Stimulated activated CD4-positive, alpha-beta T cell treated with anti-CD3 and anti-CD28 coated beads, Interleukin-15, amount 100 ng/mL, for 24 hours (primary cell): ENCODE results near the gene TMEFF2.

Experiments used
- DNase-seq: peaks from one replicate; pipeline ENCODE4 v3.0.0-alpha.2; 2020

Gene TMEFF2

DNA sequence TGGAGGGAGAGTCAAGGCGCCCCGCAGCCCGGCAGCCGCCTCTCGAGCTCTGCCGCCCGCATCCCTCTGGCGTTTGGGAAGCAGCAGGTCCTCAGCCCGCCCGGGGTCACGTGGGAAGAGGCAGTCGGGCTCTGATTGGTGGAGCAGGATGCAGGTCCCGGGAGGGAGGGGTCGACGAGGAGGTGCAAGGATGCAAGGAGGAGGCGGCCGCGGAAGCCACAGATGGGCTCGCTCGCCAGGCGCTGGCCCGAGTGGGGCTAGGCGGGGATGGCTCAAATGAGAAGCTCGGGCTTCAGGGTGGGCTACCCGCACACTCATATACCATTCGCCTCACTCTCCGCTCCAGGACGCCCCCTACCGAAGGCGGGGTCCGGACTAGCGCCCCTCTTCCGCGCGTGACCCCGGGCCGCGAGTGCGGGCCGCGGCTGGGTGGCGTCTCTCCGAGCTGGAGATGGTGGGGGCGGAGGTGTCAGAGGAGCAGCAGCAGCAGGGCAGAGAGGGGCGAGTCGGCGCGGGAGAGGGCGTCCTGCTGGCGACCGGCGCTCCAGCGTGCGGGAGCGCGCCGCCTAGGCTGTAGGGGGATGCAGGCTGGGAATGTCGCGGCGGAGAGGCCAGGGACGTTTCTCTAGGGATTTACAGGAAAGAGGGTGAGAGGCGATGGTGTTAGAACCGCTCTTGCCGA is at the start of gene TMEFF2:
Gene TMEFF2, minus strand, starts transcription at position 68 of the 682 bp plus-strand sequence. CDS start 409 bp downstream, outside the sequence.
- peak; percentile 84 for DNase-seq

DNA sequence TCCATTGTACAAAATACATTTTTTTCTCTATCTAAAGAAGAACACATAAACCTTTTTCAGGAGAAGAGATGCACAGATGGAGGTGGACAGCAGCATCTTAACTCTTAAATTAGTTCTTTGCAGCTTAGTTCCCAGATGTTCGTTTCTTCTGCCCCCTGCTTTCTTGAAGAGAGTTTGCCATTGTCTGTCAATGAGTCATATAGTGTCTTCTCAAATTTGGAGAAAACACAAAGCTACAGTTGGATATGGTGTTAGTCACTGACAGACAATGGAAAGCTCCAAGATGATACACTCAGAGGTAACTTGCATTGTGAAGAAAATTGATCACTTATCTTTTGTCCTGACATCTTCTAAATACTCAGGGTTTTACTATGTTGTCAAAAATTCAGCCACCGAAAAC is 48.8 kb upstream of the TMEFF2 start:
- no peak for DNase-seq

DNA sequence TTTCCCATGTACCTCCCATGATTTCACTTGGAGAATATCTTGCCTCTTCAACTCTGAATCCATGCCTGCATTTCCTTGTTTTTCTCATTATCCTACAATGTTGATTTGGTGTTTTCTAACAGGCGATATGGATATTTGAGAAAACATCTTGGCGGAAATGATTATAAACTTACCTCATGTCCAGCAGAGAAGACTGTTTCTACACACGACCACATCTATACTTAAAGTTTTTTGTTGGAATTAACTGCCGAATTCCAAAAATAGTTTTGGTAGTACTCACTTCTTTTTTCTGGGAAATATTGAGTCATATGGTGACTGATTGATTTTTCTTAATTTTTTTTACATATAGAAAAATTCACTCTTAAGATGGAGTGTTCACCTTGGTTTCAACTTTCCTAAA is 41.4 kb upstream of the TMEFF2 start:
- DNase-seq, result no peak

- no peak for DNase-seq
Observed at GRCh38 chr2:192230889-192231453, 36.2 kb upstream of the TMEFF2 start.

DNA sequence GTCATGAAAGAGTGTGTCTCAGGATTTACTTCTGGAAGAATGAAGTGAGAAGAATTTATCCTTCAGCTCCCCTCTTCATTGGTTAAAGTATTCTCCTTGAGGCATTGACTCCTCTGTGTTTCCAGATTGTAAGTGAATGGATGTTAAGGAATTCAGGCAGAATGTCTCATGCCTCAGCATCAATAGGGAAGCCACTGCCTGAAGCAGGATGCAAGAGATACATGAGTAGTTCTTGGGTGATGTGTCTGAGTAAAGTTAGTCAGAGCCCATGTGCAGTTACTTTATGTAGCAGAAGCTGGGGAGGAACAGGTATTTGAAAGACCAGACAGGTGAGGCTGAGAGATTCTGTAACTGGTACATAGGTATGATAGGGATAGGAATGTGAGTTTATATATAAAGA is 34.0 kb upstream of the TMEFF2 start:
- DNase-seq, result no peak

- DNase-seq, result no peak
Observed at GRCh38 chr2:192218970-192219369, 24.2 kb upstream of the TMEFF2 start.

- DNase-seq, result no peak
Observed at GRCh38 chr2:192218377-192218776, 23.6 kb upstream of the TMEFF2 start.

DNA sequence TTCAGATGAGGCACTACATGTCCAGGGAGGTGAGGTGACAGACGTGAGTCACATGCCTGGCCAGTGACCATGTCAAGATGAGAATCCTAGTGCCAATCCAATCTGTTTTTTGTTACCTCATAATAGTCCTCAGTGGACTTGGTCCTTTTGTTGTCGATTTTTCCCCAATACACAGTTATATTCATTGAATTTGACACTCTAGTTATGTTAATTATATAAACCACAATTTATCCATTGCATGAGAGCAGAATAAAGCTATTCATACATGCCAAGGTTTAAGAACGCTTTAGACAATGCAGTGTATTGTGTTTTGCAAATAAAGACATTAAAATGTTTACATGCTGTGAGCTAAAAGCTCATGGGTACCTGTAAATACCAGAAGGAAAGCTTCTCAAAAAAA is 21.6 kb upstream of the TMEFF2 start:
- no peak for DNase-seq

DNA sequence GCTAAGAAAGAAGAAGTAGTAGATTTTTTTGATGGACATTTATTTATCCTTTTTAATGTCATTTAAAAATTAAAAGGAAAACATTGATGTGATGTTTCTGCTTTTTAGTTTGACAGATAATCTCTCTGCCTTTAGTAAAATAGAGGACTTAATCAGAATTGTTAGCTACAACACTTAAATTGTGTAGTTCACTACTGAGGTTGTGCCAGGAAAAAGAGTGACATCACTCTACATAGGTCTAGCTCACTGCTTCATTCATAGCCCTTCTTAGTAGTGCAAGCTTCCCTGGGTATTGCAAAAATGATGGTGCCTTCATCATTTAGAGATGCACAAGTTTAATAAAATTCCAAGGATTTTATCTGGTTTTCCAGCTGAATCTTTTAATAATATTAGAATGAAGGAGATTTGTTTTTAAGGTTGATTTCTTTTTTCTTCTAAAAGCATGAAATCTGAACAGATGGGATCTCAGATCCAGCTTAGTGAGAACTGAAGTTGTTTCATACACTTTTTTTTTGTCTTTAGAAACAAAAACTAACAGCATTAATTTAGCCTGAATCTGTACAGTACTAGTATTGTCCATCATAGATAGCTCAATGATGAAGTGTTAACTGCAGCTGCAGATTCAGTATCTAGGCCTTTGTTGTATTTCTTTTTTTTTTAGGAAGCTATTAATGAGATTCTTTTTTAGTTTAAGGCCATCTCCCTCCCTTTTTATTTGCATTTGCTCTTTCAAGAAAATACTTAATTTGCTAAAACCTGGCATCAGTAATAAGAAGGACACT is 20.6 kb upstream of the TMEFF2 start:
- no peak for DNase-seq

- DNase-seq, result no peak
Observed at GRCh38 chr2:192208848-192209247, 14.1 kb upstream of the TMEFF2 start.

DNA sequence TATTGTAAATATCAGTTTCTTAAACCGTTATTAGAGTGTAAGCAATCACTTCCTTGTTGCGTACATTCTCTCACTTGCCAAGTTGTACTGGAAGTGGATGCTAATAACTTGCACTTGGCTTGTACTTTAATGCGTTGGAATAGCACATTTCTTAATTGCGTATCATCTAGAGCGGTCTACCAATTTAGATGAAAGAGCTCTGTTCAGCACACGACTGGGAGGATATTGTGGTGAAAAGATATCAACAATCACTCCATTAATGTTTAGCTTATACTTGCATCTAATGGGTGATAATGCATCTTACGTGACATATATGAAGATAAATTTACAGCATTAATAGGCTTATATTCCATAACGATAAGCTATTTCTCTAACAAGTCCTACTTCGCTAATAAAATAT is 11.7 kb upstream of the TMEFF2 start:
- no peak for DNase-seq

DNA sequence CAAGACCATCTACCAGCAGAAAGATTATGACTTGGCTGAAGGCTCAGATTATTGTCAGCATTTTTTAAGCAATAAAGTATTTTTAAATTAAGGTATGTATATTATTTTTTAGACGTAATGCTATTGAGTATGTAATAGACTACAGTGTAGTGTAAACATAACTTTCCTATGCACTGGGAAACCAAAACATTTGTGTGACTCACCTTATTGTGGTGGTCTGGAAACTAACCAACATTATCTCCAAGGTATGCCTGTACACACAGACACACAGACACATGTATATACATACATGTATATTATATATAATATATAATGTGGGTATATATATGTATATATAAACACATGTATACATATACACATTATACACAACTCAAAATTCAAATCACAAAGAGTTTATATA is 9.1 kb upstream of the TMEFF2 start:
- DNase-seq, result no peak

GRCh38 chr2:192202373-192202772 is 7.6 kb upstream of the TMEFF2 start:
- no peak for DNase-seq

GRCh38 chr2:192201116-192201515 is 6.4 kb upstream of the TMEFF2 start:
- no peak for DNase-seq

DNA sequence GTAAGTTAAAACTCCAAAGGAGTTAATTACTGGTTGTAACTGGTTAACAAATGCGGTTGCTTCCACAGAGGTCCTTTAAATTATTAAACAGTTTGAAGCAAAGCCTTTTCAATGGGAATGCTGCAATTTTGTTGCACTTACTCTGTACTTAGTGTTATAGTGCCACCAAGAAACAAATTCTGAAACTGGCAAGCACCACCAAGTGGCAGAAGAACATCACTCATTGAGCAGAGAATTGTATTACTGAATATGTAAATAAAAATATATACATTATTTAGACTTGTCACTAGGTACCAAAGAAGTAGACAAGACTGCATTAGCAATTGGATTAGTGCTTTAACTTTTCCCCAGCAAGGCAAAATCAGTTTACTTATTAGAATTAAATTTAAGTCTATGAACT is 2.6 kb upstream of the TMEFF2 start:
- DNase-seq, result no peak

DNA sequence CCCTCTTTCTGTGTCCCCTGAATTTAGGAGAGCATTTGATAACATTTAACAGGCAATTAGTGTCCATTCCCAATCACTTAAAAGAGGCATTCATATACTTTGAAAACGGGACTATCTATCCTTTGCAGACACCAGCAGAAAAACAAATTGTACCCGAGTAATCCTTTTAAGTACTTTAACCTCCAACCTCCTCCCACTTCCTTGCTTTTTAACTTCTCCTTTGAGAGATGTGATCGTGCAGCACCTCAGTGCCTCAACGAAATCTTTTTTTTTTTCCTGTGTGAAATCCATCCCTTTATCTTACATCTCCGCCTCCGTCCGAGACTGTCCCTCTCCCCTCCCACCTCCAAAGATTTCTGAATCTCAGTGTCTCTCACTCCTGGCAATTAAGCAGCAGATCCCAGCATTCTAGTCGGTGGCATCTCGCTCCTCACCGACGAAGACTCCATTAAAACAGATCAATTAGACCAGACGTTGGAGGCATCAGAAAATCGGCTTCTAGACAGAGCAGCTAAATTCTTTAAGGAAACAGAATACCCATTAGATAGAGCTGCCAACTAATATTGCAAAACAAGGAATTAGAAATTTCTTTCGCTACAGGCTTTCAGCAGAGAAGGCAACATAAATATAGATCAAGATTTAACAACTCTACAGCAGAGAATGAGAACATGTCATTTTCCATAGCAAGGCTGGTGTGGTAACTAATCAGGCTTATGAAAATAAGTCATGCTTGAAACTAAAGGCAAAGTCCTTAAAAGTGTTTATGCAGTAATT is 1.9 kb upstream of the TMEFF2 start:
- no peak for DNase-seq

- peak; percentile 14 for DNase-seq
Observed at GRCh38 chr2:192195548-192196418, 1.1 kb upstream of the TMEFF2 start.

- peak; percentile 49 for DNase-seq
Observed at GRCh38 chr2:192194265-192194865, 368 bp downstream of the TMEFF2 start.

- no peak for DNase-seq
Observed at GRCh38 chr2:192190474-192190873, 4.3 kb downstream of the TMEFF2 start.

- DNase-seq, result no peak
Observed at GRCh38 chr2:192186806-192187205, 7.9 kb downstream of the TMEFF2 start.

- no peak for DNase-seq
Observed at GRCh38 chr2:192184349-192184748, 10.4 kb downstream of the TMEFF2 start.

DNA sequence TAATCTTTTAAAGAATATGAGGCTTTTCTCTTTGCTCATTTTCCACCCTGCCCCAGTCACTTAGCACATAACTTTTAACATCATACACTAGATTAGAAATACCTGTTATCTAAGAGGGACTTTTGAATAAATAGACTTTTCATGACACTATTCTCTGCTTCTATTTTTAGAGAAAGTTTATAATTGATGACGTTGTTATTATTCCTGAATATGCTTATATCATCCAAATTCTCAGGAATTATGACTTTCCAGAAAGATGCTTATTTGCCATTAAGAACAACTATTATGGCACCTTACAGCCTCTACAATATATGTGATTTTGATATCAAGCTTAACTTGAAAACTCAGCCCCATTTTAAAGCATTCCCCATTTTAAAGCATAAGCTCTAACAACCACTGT is 11.4 kb downstream of the TMEFF2 start:
- DNase-seq, result no peak
